GM21447 (cell line): ENCODE results near the gene TMEM214.
"Not testable (repeated sequence)": the region's sequence is repeated elsewhere in the genome, so short reads cannot be mapped to it uniquely, and the experiment has no call there.

Experiments
- ATAC-seq: cut with Tn5 transposase; IDR thresholded peaks from one replicate; pipeline ENCODE4 v1.9.1; 2021; ENCODE audit not compliant: unreplicated experiment

The TMEM214 gene

GRCh38 chr2:27069436-27069835, 36.7 kb downstream of the TMEM214 start:
- no peak for ATAC-seq

- ATAC-seq = no peak
Observed at GRCh38 chr2:27069961-27070618, 37.3 kb downstream of the TMEM214 start.

GRCh38 chr2:27070653-27071276, 38.0 kb downstream of the TMEM214 start:
- ATAC-seq = no peak

GRCh38 chr2:27071277-27071989, 38.7 kb downstream of the TMEM214 start, which contains the start of gene OST4:
Gene OST4 (minus strand): TSS chr2:27071654.
- ATAC-seq = peak; percentile 73

GRCh38 chr2:27071990-27072830, 39.4 kb downstream of the TMEM214 start:
- ATAC-seq = peak; percentile 24

GRCh38 chr2:27072920-27073319, 40.2 kb downstream of the TMEM214 start:
- ATAC-seq = no peak

- no peak for ATAC-seq
Observed at GRCh38 chr2:27073782-27074181, 41.0 kb downstream of the TMEM214 start.

GRCh38 chr2:27074738-27075565, 42.2 kb downstream of the TMEM214 start:
- ATAC-seq = no peak

- not testable (repeated sequence) for ATAC-seq
Observed at GRCh38 chr2:27075566-27075871, 42.8 kb downstream of the TMEM214 start.

GRCh38 chr2:27076323-27076722, 43.6 kb downstream of the TMEM214 start:
- no peak for ATAC-seq

- ATAC-seq = no peak
Observed at GRCh38 chr2:27077231-27077630, 44.5 kb downstream of the TMEM214 start.

- ATAC-seq = no peak
Observed at GRCh38 chr2:27078267-27079194, 45.8 kb downstream of the TMEM214 start, which contains the start of gene EMILIN1. Gene EMILIN1 (plus strand): TSS chr2:27078615. CDS start chr2:27079066, 451 bp downstream.

GRCh38 chr2:27079233-27080139, 46.7 kb downstream of the TMEM214 start:
- no peak for ATAC-seq

GRCh38 chr2:27080140-27080469, 47.3 kb downstream of the TMEM214 start:
- no peak for ATAC-seq

- no peak for ATAC-seq
Observed at GRCh38 chr2:27080603-27080936, 47.8 kb downstream of the TMEM214 start.

- ATAC-seq = no peak
Observed at GRCh38 chr2:27081984-27082772, 49.4 kb downstream of the TMEM214 start.

GRCh38 chr2:27082773-27083409, 50.1 kb downstream of the TMEM214 start:
- ATAC-seq = no peak
